ENCODE results near the gene PARM1.
A peak's percentile ranks its signal among the peaks of the same experiment; 100 is the strongest.

PARM1 gene

DNA sequence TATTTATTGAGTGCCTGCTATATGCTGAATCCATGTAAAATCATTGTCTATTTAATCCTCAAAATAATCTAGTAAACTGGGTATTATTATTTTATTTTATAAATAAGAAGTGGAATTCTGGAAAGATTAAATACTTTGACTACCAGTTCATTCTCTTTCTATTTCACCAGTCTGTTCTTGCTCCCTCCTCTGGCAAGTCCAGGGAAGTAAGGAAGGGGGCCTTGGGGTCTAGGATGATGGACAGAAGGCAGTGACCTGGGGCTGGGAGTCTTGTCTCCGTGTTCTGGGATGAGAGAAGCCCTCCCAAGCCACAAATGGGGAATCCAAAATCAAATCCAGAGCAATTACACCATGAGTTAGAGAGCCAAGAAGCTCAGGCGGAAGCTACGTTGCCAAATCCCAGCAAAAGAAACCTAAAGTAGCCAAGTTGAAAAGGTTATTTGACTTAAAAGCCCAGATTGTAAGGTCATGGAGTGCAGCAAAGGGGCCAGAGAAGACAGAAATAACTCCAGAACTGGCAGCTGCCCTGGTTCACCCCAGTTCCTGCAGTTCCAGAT is 28.3 kb upstream of the PARM1 start:
- H3K4me1 ChIP-seq: peaks cover 0 to 15% (median 0%) of the 10 kb centered on the region in 10 experiments; a peak in 3 of 20 replicates
- no peak overlapping the region for H3K9ac ChIP-seq
- no peaks in the 10 kb centered on the region for H4K20me1 ChIP-seq
- H3K27ac ChIP-seq: no peak overlapping the region
- H3K4me3 ChIP-seq: no peak overlapping the region
- H3K9me3 ChIP-seq (replicated peaks in 1 of 11): no peaks in the 10 kb centered on the region
- no peak overlapping the region for H3K4me2 ChIP-seq
- no peak for TF ChIP-seq Cebpa-rat (IDR thresholded peaks at IDR 0.05)
- no peaks in the 10 kb centered on the region for H3K27me3 ChIP-seq
- no peaks in the 10 kb centered on the region for H3K36me3 ChIP-seq

DNA sequence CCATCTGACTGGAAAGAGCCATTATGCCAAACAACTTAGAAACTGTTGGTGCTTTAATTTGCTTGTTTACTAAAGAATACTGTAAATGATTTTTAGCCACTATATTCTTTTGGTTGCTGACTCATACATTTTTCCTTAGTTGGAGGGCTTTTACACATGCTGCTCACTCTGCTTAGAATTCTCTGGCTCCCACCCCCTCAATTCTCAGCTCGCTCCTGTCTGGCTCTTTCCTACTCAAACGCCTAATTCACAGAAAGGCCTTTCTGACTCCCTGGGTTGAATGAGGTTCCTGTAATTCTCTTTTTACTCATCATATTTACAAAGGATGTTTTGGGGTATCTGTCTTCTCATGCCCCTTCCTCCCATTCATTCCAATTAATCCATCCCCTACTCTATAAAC is 26.1 kb upstream of the PARM1 start:
- peaks cover 0 to 7% (median 0%) of the 10 kb centered on the region in 11 experiments; a peak in 1 of 22 replicates for H3K9me3 ChIP-seq (replicated peaks in 1 of 11)
- H3K4me1 ChIP-seq: peaks cover 0 to 15% (median 0%) of the 10 kb centered on the region in 10 experiments; a peak in 3 of 20 replicates
- H3K27ac ChIP-seq: no peak overlapping the region
- H3K4me2 ChIP-seq: peak overlapping the region in 1 of 11 experiments; percentile 11; a peak in 1 of 22 replicates
- H3K4me3 ChIP-seq: no peak overlapping the region
- H3K36me3 ChIP-seq: no peaks in the 10 kb centered on the region
- no peaks in the 10 kb centered on the region for H3K27me3 ChIP-seq
- TF ChIP-seq Cebpa-rat (IDR thresholded peaks at IDR 0.05): no peak
- no peaks in the 10 kb centered on the region for H4K20me1 ChIP-seq
- H3K9ac ChIP-seq: no peak overlapping the region

DNA sequence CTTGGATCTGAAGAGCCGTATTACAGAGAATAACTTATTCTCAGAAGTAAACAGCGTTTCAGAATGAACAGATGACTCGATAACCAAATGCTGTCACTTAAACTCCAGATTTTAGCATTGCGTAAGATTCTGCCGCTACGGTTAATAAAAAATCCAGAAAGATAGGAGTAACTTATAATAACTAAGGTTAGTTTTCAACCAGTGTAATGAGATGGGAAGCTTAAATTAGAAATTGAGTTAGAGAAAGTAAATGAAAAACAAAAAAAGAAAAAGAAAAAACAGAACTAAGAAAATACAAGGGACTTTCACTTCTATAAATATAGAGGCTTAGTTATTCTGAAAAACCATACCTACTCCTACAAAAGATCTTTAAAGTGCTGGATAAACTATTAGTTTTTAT is 13.1 kb upstream of the PARM1 start:
- Histone ChIP-seq H3K27me3 (no peaks in the 10 kb centered on the region), H3K36me3 (no peaks in the 10 kb centered on the region), H3K9me3 (replicated peaks in 1 of 11) (peaks cover 0 to 6% (median 2%) of the 10 kb centered on the region in 11 experiments; a peak in 3 of 22 replicates), H3K4me3 (no peak overlapping the region), H3K27ac (no peak overlapping the region), H4K20me1 (no peaks in the 10 kb centered on the region), H3K4me1 (peaks cover 0 to 13% (median 0%) of the 10 kb centered on the region in 10 experiments; a peak in 4 of 20 replicates), H3K4me2 (peak overlapping the region in 3 of 11 experiments; percentile 23 to 46 (median 36); a peak in 4 of 22 replicates), H3K9ac (no peak overlapping the region)
- no peak; a peak in 1 of 22 replicates for TF ChIP-seq Cebpa-rat (IDR thresholded peaks at IDR 0.05)

DNA sequence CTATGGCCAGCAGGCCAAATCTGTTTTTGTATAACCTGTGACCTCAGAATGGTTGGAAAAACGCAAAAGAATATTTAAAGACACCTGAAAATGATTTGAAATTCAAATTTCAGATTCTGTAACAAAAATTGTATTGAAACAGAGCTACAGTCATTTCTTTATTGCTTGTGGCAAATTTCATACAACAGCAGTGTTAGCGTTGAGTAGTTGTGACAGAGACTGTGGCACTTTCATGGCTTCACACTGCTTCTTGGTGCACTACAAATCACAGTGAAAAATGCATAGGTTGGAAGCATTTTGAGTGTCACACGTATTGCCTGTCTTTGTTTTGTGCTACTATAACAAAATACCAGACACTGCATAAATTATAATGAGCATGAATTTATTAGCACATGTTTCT is 12.2 kb upstream of the PARM1 start:
- no peak for TF ChIP-seq Cebpa-rat (IDR thresholded peaks at IDR 0.05)
- Histone ChIP-seq H3K4me1 (peaks cover 0 to 13% (median 0%) of the 10 kb centered on the region in 10 experiments; a peak in 4 of 20 replicates), H3K27ac (no peak overlapping the region), H3K36me3 (no peaks in the 10 kb centered on the region), H3K27me3 (no peaks in the 10 kb centered on the region), H3K4me2 (no peak overlapping the region), H3K4me3 (no peak overlapping the region), H3K9ac (no peak overlapping the region), H3K9me3 (replicated peaks in 1 of 11) (peaks cover 0 to 4% (median 0%) of the 10 kb centered on the region in 11 experiments; a peak in 3 of 22 replicates), H4K20me1 (no peaks in the 10 kb centered on the region)

DNA sequence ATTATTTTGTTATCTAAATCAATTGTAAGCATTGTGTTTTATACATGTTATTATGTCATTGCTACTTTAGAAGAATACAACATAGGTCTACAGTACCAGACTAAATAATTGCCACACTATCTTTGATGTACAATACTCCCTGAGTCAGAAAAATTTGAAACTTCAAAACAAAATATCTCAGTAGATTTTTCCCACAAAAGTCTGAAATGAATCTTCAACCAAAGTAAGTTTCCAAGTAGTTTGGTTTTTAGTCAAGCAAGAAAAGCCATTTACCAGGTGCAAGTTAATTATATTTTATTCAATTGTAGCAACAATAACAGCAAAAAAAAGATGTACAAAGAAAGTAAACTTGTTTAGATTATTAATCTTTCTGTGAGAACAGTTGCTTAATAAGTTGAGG is 11.4 kb upstream of the PARM1 start:
- Histone ChIP-seq H3K4me1 (peaks cover 0 to 13% (median 0%) of the 10 kb centered on the region in 10 experiments; a peak in 4 of 20 replicates), H3K9me3 (replicated peaks in 1 of 11) (no peaks in the 10 kb centered on the region), H4K20me1 (no peaks in the 10 kb centered on the region), H3K36me3 (no peaks in the 10 kb centered on the region), H3K27me3 (no peaks in the 10 kb centered on the region), H3K4me3 (no peak overlapping the region), H3K9ac (no peak overlapping the region), H3K27ac (no peak overlapping the region), H3K4me2 (no peak overlapping the region)
- no peak for TF ChIP-seq Cebpa-rat (IDR thresholded peaks at IDR 0.05)

DNA sequence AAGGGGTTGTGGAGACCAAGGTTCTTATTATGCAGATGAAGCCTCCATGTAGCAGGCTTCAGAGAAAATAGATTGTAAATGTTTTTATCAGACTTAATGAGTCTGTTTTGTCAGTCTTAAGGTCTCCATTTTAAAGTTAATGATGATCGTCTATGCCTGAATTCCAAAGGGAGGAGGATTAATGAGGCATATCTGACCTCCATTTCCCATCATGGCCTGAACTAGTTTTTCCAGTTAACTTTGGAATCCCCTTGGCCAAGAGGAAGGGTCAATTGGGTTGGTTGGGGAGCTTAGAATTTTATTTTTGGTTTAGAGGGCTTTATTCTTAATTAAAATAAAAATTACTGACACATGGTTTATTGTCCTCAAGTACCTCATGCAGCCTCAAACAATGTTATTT is 6.9 kb upstream of the PARM1 start:
- Histone ChIP-seq H3K4me2 (no peak overlapping the region), H3K9ac (no peak overlapping the region), H3K27ac (no peak overlapping the region), H3K36me3 (no peaks in the 10 kb centered on the region), H3K4me1 (peaks cover 0 to 15% (median 3%) of the 10 kb centered on the region in 10 experiments; a peak in 9 of 20 replicates), H3K27me3 (no peaks in the 10 kb centered on the region), H4K20me1 (no peaks in the 10 kb centered on the region), H3K4me3 (no peak overlapping the region), H3K9me3 (replicated peaks in 1 of 11) (no peaks in the 10 kb centered on the region)
- no peak for TF ChIP-seq Cebpa-rat (IDR thresholded peaks at IDR 0.05)

DNA sequence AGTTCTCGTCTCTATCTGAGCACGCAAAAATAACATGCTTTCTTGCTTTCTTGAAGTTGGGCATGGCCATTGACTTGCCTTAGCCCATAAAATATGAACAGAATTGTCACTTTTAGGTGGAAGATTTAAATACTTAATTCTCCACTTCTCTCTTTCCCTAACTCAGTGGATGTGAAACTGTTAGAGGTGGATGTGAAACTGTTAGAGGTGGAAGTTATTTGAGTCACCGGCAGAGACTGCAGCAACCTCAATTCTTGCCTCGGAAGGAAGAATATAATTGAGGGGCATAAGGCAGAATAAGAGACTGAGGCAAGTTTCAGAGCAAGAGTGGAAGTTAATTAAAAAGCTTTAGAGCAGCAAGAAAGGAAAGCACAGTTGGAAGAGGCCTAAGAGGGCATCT is 2.8 kb upstream of the PARM1 start:
- Histone ChIP-seq H3K27ac (no peak overlapping the region), H3K9ac (no peak overlapping the region), H3K4me2 (peak overlapping the region in 4 of 11 experiments; percentile 52 to 71 (median 60); a peak in 8 of 22 replicates), H3K9me3 (replicated peaks in 1 of 11) (peaks cover 22 to 30% (median 26%) of the 10 kb centered on the region in 11 experiments), H3K36me3 (no peaks in the 10 kb centered on the region), H4K20me1 (no peaks in the 10 kb centered on the region), H3K4me1 (peaks cover 0 to 16% (median 3%) of the 10 kb centered on the region in 10 experiments; a peak in 9 of 20 replicates), H3K4me3 (no peak overlapping the region), H3K27me3 (no peaks in the 10 kb centered on the region)
- TF ChIP-seq Cebpa-rat (IDR thresholded peaks at IDR 0.05): no peak

DNA sequence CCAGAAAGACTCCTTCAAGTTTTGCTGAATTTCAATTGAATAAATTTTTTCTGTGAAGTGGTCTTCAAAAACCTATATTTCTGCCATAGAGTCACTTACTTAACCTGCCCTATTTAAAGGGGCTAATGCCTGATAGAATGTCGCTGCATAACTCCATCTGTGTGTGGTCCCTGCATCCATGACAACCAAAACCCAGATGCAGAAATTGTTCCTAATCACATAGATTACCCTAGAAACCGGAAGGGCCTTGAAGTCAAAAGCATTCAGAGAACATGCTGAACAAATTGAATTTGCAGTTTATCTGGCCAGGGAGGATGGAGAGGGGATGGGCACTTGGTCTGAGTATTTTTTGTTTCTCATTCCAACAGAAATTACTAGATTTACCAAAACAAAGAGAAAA is 1.5 kb upstream of the PARM1 start:
- no peak for TF ChIP-seq Cebpa-rat (IDR thresholded peaks at IDR 0.05)
- H3K9ac ChIP-seq: no peak overlapping the region
- no peak overlapping the region for H3K27ac ChIP-seq
- no peak overlapping the region for H3K4me2 ChIP-seq
- no peaks in the 10 kb centered on the region for H3K27me3 ChIP-seq
- no peaks in the 10 kb centered on the region for H3K36me3 ChIP-seq
- H3K4me1 ChIP-seq: peaks cover 0 to 16% (median 3%) of the 10 kb centered on the region in 10 experiments; a peak in 9 of 20 replicates
- H4K20me1 ChIP-seq: no peaks in the 10 kb centered on the region
- no peak overlapping the region for H3K4me3 ChIP-seq
- H3K9me3 ChIP-seq (replicated peaks in 1 of 11): peaks cover 22 to 34% (median 27%) of the 10 kb centered on the region in 11 experiments

DNA sequence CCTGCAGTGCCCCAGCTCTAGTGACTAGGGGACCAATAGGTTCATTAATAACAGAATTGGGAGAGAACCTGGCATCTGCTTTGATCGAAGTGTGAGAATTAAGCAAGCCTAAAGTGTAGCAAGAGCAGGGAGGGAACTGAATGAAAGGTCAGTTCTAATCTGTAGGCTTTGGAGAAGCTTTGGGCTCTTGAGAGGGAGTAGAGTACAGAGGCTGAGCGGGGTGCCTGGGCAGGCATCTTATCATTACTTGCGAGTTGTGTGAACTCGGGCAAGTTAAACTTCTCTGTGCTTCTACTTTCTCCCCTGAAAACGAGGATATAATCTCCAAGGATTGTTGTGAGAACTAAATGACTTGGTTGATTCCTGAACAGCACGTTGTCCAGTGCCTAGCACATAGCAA is 906 bp upstream of the PARM1 start:
- Histone ChIP-seq H3K4me2 (no peak overlapping the region), H3K9ac (no peak overlapping the region)

DNA sequence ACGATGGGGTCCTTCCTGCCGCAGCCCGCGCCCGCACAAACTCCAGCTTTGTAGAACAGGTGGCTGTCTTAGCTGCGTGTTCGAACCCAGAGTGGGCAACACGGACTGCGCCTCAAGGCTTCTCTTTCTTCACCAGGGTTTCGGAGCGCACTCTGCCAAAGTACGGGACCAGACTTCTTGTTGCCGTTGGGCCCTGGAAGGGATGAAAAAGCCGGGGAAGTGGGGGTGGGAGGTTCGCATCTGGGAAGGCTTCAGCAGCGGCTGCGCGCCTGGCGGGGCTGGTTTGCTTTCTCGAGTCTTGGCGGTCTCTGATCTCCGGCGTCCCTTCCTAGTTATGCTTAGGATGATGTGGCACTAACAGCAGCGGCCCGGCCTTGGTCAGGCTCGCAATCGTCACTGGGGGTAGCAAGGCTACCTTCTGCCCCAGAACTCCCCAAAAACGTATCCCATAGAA is 673 bp downstream of the PARM1 start:
- no peak for TF ChIP-seq Cebpa-rat (IDR thresholded peaks at IDR 0.05)
- Histone ChIP-seq H3K4me2 (no peak overlapping the region), H3K36me3 (no peaks in the 10 kb centered on the region), H4K20me1 (no peaks in the 10 kb centered on the region), H3K27me3 (no peaks in the 10 kb centered on the region), H3K4me1 (peaks cover 0 to 16% (median 3%) of the 10 kb centered on the region in 10 experiments; a peak in 9 of 20 replicates), H3K9me3 (replicated peaks in 1 of 11) (peaks cover 22 to 34% (median 27%) of the 10 kb centered on the region in 11 experiments), H3K27ac (no peak overlapping the region), H3K9ac (no peak overlapping the region), H3K4me3 (no peak overlapping the region)

More for the DNA sequence above, 906 bp upstream of the PARM1 start:
- Histone ChIP-seq H4K20me1 (no peaks in the 10 kb centered on the region), H3K4me1 (peaks cover 0 to 16% (median 3%) of the 10 kb centered on the region in 10 experiments; a peak in 9 of 20 replicates), H3K9me3 (replicated peaks in 1 of 11) (peaks cover 22 to 34% (median 27%) of the 10 kb centered on the region in 11 experiments), H3K4me3 (no peak overlapping the region), H3K36me3 (no peaks in the 10 kb centered on the region), H3K27me3 (no peaks in the 10 kb centered on the region), H3K27ac (no peak overlapping the region)
- no peak for TF ChIP-seq Cebpa-rat (IDR thresholded peaks at IDR 0.05)

Data from BLaER1 treated with 17β-estradiol and CSF1 and Interleukin-3, amounts not matched to agents 10 nM and 100 nM (cell line).